Small intestine (tissue), 7 donors: Measurements from ENCODE around the gene WWTR1. TPM values are rescaled to one million over a fixed set of nuclear protein-coding genes. Genes with fewer than 3 reads are reported as not detected.

Experiments used
- DNase-seq, 2 donors: peaks; one replicate each; pipeline versions ENCODE4 v3.0.0 to v3.0.0-alpha.2; 2013
- FAIRE-seq: peaks from 2 replicates; lab custom pipeline; 2012; peaks lifted over from hg19 to GRCh38; lab: Jason Lieb, UNC
- H3K27ac ChIP-seq, 3 donors: one replicate each; pipeline ENCODE4 v1.5.1; 2013; ENCODE audit warnings: low read length in 2 of 3, mild to moderate bottlenecking in 2 of 3, control low read depth in 1 of 3, inconsistent platforms in 1 of 3, low read depth in 1 of 3, moderate library complexity in 1 of 3
- H3K27me3 ChIP-seq, 3 donors: one replicate each; pipeline ENCODE4 v1.6.1; 2013; ENCODE audit warnings: low read length in 3 of 3, inconsistent platforms in 1 of 3; ENCODE audit not compliant: control insufficient read depth in 3 of 3, insufficient read depth in 3 of 3
- H3K36me3 ChIP-seq, 3 donors: one replicate each; pipeline ENCODE4 v1.6.1; 2013; ENCODE audit warnings: low read length in 3 of 3, inconsistent platforms in 1 of 3, low read depth in 1 of 3, mild to moderate bottlenecking in 1 of 3, moderate library complexity in 1 of 3; ENCODE audit not compliant: control insufficient read depth in 3 of 3, insufficient read depth in 2 of 3
- H3K4me1 ChIP-seq, 3 donors: one replicate each; pipeline ENCODE4 v1.6.1; 2013; ENCODE audit warnings: low read length in 2 of 3, inconsistent platforms in 1 of 3, low read depth in 1 of 3, mild to moderate bottlenecking in 1 of 3, moderate library complexity in 1 of 3; ENCODE audit not compliant: control insufficient read depth in 3 of 3, insufficient read depth in 2 of 3
- H3K4me3 ChIP-seq, 3 donors: one replicate each; pipeline ENCODE4 v1.5.1; 2013; ENCODE audit warnings: low read length in 3 of 3, control low read depth in 1 of 3, inconsistent platforms in 1 of 3, low read depth in 1 of 3, mild to moderate bottlenecking in 1 of 3, moderate library complexity in 1 of 3
- H3K9me3 ChIP-seq, 2 donors: one replicate each; pipeline ENCODE4 v1.6.1; 2013; ENCODE audit warnings: low read depth in 1 of 2, low read length in 1 of 2; ENCODE audit not compliant: control insufficient read depth in 2 of 2, insufficient read depth in 1 of 2
- WGBS, 3 donors: extraction: QIAGEN DNeasy Blood & Tissue Kit; methylation state at CpG; one replicate each; pipeline ENCODE4 v1.1.7; 2013; 5-methylcytosine and 5-hydroxymethylcytosine counted together
- polyA plus RNA-seq, 4 donors: library from polyadenylated mRNA; stranded (reverse) in 3 of 4; unstranded in 1 of 4; fragments of 200-250 nt in 3 of 4; fragments of 120-200 nt in 1 of 4; gene quantifications; one replicate each; pipeline versions ENCODE4 v1.2.1 to v1.2.3, GENCODE V29; 2013
- donor health status: healthy with polysubstance abuse.
- donor health status: control.
- donor health status: control.
- donor health status: Bipolar disorder and iron deficiency.
- donor health status: healthy.

WWTR1 gene
- polyA plus RNA-seq, 4 donors, result 2.0 to 27.3 (median 15.0) TPM

- FAIRE-seq, result no peak
- 80 to 84% (median 83%) methylated on average over 9 of the region's 9 CpGs for WGBS, 3 donors
Measured at GRCh38 chr3:149542375-149543312, 115.2 kb downstream of the WWTR1 start.

GRCh38 chr3:149541091-149541491 is 116.7 kb downstream of the WWTR1 start:
- Histone ChIP-seq H3K4me3 (no peak overlapping the region), H3K9me3 (no peaks in the 10 kb centered on the region), H3K4me1 (peaks cover 0 to 2% (median 0%) of the 10 kb centered on the region in 3 donors), H3K27ac (no peak overlapping the region), H3K36me3 (peaks cover 0 to 10% (median 3%) of the 10 kb centered on the region in 3 donors), H3K27me3 (no peaks in the 10 kb centered on the region)
- 63 to 72% (median 64%) methylated on average over 3 of the region's 3 CpGs for WGBS, 3 donors
- DNase-seq (no peak), FAIRE-seq (no peak)

More at GRCh38 chr3:149542375-149543312, 115.2 kb downstream of the WWTR1 start:
- H3K27me3 ChIP-seq, result no peaks in the 10 kb centered on the region
- H3K36me3 ChIP-seq, result peaks cover 0 to 10% (median 3%) of the 10 kb centered on the region in 3 donors
- DNase-seq, result no peak
- no peaks in the 10 kb centered on the region for H3K4me1 ChIP-seq
- no peak overlapping the region for H3K27ac ChIP-seq
- H3K9me3 ChIP-seq, result no peaks in the 10 kb centered on the region
- H3K4me3 ChIP-seq, result no peak overlapping the region

DNA sequence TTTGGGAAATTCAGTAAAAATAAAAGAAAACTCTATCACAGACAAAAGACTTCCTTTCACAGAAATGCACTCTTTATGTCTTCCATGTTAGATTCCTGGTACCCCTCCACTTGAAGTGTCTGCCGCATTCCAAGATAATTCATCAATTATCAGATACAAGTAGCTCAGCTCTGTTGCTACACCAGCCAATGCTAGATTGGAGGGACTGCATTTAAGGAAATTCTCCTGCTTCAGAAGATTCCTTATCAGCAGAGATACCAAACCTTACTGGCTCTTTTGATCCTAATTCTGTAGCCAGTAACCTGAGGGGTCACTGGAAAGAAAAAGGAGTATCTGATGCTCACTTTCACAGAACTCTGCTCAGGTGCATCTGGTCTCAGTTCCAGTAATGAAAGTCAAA is 119.5 kb downstream of the WWTR1 start:
- H3K27ac ChIP-seq, result no peak overlapping the region
- no peak for DNase-seq
- H3K4me1 ChIP-seq, result peaks cover 0 to 2% (median 0%) of the 10 kb centered on the region in 3 donors
- H3K9me3 ChIP-seq, result no peaks in the 10 kb centered on the region
- H3K36me3 ChIP-seq, result peaks cover 0 to 7% (median 3%) of the 10 kb centered on the region in 3 donors
- no peaks in the 10 kb centered on the region for H3K27me3 ChIP-seq
- no peak overlapping the region for H3K4me3 ChIP-seq
- no peak for FAIRE-seq
- 94 to 100% (median 98%) methylated on average over 1 of the region's 1 CpG for WGBS, 3 donors

- Histone ChIP-seq H3K36me3 (peaks cover 0 to 3% (median 1%) of the 10 kb centered on the region in 3 donors), H3K4me1 (peaks cover 0 to 2% (median 0%) of the 10 kb centered on the region in 3 donors), H3K4me3 (no peak overlapping the region), H3K9me3 (no peaks in the 10 kb centered on the region), H3K27ac (no peak overlapping the region), H3K27me3 (no peaks in the 10 kb centered on the region)
- 56 to 89% (median 83%) methylated on average over 11 of the region's 11 CpGs for WGBS, 3 donors
- no peak for DNase-seq
- FAIRE-seq, result no peak
Measured at GRCh38 chr3:149536429-149536828, 121.4 kb downstream of the WWTR1 start.

GRCh38 chr3:149535333-149535685 is 122.5 kb downstream of the WWTR1 start:
- H3K27ac ChIP-seq, result no peak overlapping the region
- FAIRE-seq (no peak), DNase-seq (no peak)
- H3K4me3 ChIP-seq, result no peak overlapping the region
- no peaks in the 10 kb centered on the region for H3K27me3 ChIP-seq
- peaks cover 0 to 2% (median 0%) of the 10 kb centered on the region in 3 donors for H3K4me1 ChIP-seq
- H3K36me3 ChIP-seq, result peaks cover 0 to 3% (median 0%) of the 10 kb centered on the region in 3 donors
- WGBS, 3 donors, result 63 to 88% (median 81%) methylated on average over 8 of the region's 8 CpGs
- H3K9me3 ChIP-seq, result no peaks in the 10 kb centered on the region

GRCh38 chr3:149534671-149535332 is 123.0 kb downstream of the WWTR1 start:
- Histone ChIP-seq H3K9me3 (no peaks in the 10 kb centered on the region), H3K4me3 (no peak overlapping the region), H3K4me1 (peaks cover 0 to 2% (median 0%) of the 10 kb centered on the region in 3 donors), H3K36me3 (peaks cover 0 to 3% (median 0%) of the 10 kb centered on the region in 3 donors), H3K27me3 (no peaks in the 10 kb centered on the region), H3K27ac (peak overlapping the region in 1 of 3 donors; percentile 18)
- no peak for FAIRE-seq
- DNase-seq, result no peak
- WGBS, 3 donors, result 28 to 47% (median 41%) methylated on average over 3 of the region's 3 CpGs

DNA sequence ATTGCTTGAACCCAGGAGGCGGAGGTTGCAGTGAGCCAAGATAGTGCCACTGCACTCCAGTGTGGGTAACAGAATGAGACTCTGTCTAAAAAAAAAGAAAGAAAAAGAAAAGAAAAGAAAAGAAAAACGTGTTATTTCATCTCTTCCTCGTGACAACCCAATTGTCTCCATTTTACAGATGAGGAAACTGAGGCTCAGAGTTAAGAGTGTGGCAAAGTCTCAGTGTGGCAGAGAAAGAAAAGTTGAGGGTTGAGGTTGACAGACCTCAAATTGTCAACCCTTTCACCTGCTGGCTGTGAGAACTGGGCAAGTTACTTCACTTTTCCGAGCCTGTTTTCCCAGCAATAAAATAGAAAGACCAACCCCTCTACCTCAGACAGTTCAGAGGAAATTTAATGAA is 123.7 kb downstream of the WWTR1 start:
- no peaks in the 10 kb centered on the region for H3K27me3 ChIP-seq
- DNase-seq, result no peak
- H3K36me3 ChIP-seq, result no peaks in the 10 kb centered on the region
- WGBS, 3 donors, result 83 to 93% (median 88%) methylated on average over 4 of the region's 4 CpGs
- H3K27ac ChIP-seq, result no peak overlapping the region
- no peaks in the 10 kb centered on the region for H3K9me3 ChIP-seq
- H3K4me3 ChIP-seq, result no peak overlapping the region
- no peak for FAIRE-seq
- peaks cover 0 to 2% (median 0%) of the 10 kb centered on the region in 3 donors for H3K4me1 ChIP-seq

GRCh38 chr3:149532489-149533180 is 125.2 kb downstream of the WWTR1 start:
- H3K4me1 ChIP-seq, result peaks cover 0 to 2% (median 0%) of the 10 kb centered on the region in 3 donors
- FAIRE-seq (no peak), DNase-seq (no peak)
- H3K27me3 ChIP-seq, result no peaks in the 10 kb centered on the region
- peak overlapping the region in 1 of 3 donors; percentile 6 for H3K27ac ChIP-seq
- no peaks in the 10 kb centered on the region for H3K9me3 ChIP-seq
- WGBS, 3 donors, result 33 to 61% (median 54%) methylated on average over 8 of the region's 8 CpGs
- no peak overlapping the region for H3K4me3 ChIP-seq
- H3K36me3 ChIP-seq, result no peaks in the 10 kb centered on the region
